Vagina (tissue), 2 donors: ENCODE data around the gene DDIAS.

ENCODE experiments used
- POLR2AphosphoS5 ChIP-seq, 2 donors: sonication (generic); formaldehyde crosslinking; IDR thresholded peaks; one replicate each; pipeline ENCODE4 v1.9.0; 2017; ENCODE audit warnings: antibody characterized with exemption in 2 of 2, mild to moderate bottlenecking in 2 of 2, low read depth in 1 of 2; ENCODE audit not compliant: insufficient read depth in 1 of 2
- TF ChIP-seq, protein P1 (sequence below), 3 experiments: fragments of 450-650 bp in 2 of 3; fragments of 200-600 bp in 1 of 3; sonication (generic) in 1 of 3; IDR thresholded peaks; one replicate each; pipeline ENCODE4 v1.5.1; 2017 to 2019; ENCODE audit warnings: antibody characterized with exemption in 3 of 3, mild to moderate bottlenecking in 2 of 3, moderate library complexity in 2 of 3

DNA sequence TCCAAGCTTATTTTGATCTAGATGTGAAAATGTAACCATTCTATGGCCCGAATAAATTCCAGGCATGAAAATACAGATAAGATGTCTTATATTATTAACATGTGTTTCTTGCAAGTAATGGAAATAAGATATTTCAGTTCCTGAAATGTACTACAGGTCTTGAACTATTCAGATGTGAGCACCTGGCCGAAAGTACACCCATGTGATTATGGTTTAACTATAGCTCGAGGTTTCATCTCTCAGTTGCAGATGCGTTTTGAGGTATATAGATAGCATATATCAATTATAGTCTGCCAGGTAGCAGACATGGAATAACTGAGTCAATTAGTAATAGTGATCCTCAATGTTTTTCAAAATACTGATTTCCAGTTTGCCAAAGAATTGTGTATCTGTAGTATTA is 68.3 kb downstream of the DDIAS start:
- no peak for TF ChIP-seq POLR2AphosphoS5 (IDR thresholded peaks at IDR 0.05; ENCODE audit: insufficient read depth in 1 of 2, low read depth in 1 of 2)
- TF ChIP-seq, protein P1, sequence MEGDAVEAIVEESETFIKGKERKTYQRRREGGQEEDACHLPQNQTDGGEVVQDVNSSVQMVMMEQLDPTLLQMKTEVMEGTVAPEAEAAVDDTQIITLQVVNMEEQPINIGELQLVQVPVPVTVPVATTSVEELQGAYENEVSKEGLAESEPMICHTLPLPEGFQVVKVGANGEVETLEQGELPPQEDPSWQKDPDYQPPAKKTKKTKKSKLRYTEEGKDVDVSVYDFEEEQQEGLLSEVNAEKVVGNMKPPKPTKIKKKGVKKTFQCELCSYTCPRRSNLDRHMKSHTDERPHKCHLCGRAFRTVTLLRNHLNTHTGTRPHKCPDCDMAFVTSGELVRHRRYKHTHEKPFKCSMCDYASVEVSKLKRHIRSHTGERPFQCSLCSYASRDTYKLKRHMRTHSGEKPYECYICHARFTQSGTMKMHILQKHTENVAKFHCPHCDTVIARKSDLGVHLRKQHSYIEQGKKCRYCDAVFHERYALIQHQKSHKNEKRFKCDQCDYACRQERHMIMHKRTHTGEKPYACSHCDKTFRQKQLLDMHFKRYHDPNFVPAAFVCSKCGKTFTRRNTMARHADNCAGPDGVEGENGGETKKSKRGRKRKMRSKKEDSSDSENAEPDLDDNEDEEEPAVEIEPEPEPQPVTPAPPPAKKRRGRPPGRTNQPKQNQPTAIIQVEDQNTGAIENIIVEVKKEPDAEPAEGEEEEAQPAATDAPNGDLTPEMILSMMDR (IDR thresholded peaks at IDR 0.05): no peak
